ENCODE data around the gene FOXO4. TPM values are rescaled to one million over a fixed set of nuclear protein-coding genes. Genes with fewer than 3 reads are reported as not detected.
A peak's percentile ranks its signal among the peaks of the same experiment; 100 is the strongest.

The FOXO4 gene
- total and polyA plus RNA-seq, 12 donors, result 12.2 to 67.8 (median 36.3) TPM

DNA sequence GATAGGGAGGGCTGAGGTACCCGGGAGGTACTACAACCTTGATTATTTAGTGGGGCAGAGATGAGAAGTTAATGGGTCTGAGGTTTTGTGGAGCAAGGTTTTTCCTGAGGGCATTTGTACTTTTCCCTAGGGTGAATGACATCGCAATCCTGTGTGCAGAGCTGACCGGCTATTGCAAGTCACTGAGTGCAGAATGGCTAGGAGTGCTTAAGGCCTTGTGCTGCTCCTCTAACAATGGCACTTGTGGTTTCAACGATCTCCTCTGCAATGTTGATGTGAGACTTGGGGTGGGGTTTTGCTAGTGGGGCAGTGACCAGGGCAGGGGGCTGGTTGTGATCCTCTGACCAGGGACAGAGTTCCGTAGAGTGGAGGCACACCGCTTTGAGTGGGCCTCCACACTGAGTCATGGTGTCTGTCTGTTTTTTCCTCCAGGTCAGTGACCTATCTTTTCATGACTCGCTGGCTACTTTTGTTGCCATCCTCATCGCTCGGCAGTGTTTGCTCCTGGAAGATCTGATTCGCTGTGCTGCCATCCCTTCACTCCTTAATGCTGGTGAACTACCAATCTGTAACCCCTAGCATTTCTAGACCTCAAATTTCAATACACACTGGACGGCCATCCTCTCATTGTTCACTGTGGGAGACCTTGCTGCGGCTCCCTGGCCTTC lies 32.6 kb downstream of the FOXO4 start:
- no peaks in the 10 kb centered on the region for H3K27me3 ChIP-seq
- no peak overlapping the region for H3K4me3 ChIP-seq
- intact Hi-C loops (cut with DNase I), result no loop called here
- DNase-seq, result no peak
- TF ChIP-seq CTCF (IDR thresholded peaks at IDR 0.05), result no peak
- no peak overlapping the region for H3K27ac ChIP-seq
- H3K4me1 ChIP-seq, result peaks cover 0 to 7% (median 0%) of the 10 kb centered on the region in 9 donors
- H3K9me3 ChIP-seq, result no peaks in the 10 kb centered on the region
- WGBS, 2 donors, result 80 to 86% methylated on average over 12 of the region's 12 CpGs
- no peak for ATAC-seq
- H3K36me3 ChIP-seq, result peaks cover 0 to 98% (median 10%) of the 10 kb centered on the region in 9 donors

GRCh38 chrX:71128915-71129765 lies 33.5 kb downstream of the FOXO4 start:
- no peaks in the 10 kb centered on the region for H3K9me3 ChIP-seq
- peaks cover 0 to 94% (median 10%) of the 10 kb centered on the region in 9 donors for H3K36me3 ChIP-seq
- DNase-seq (peak; percentile 44 to 56), ATAC-seq (peak; percentile 56 to 88 (median 80))
- WGBS, 2 donors, result 37 to 39% methylated on average over 18 of the region's 18 CpGs
- H3K4me3 ChIP-seq, result no peak overlapping the region
- H3K4me1 ChIP-seq, result peaks cover 0 to 7% (median 0%) of the 10 kb centered on the region in 9 donors
- H3K27ac ChIP-seq, result no peak overlapping the region
- intact Hi-C loops (cut with DNase I), result loop anchor here in 2 of 10 donors (1.0 kb wide), 1 partner anchor 31 kb away; no protein-coding TSS in a partner anchor
- peak; percentile 42 to 77 (median 70) for TF ChIP-seq CTCF (IDR thresholded peaks at IDR 0.05)
- H3K27me3 ChIP-seq, result no peaks in the 10 kb centered on the region

- DNase-seq (no peak), ATAC-seq (no peak)
- H3K4me3 ChIP-seq, result no peak overlapping the region
- peaks cover 0 to 7% (median 0%) of the 10 kb centered on the region in 9 donors for H3K4me1 ChIP-seq
- H3K9me3 ChIP-seq, result no peaks in the 10 kb centered on the region
- H3K36me3 ChIP-seq, result peaks cover 0 to 97% (median 10%) of the 10 kb centered on the region in 9 donors
- H3K27me3 ChIP-seq, result no peaks in the 10 kb centered on the region
- intact Hi-C loops (cut with DNase I), result loop anchor here in 1 of 10 donors (5.0 kb wide), 1 partner anchor 34 kb away; the partner anchor contains the start of gene FOXO4
- no peak overlapping the region for H3K27ac ChIP-seq
- TF ChIP-seq CTCF (IDR thresholded peaks at IDR 0.05), result no peak
- WGBS, 2 donors, result 68 to 83% methylated on average over 4 of the region's 4 CpGs
Observed at GRCh38 chrX:71131510-71131909, 35.9 kb downstream of the FOXO4 start.

GRCh38 chrX:71140440-71140839 lies 44.8 kb downstream of the FOXO4 start:
- no peak for DNase-seq
- H3K27ac ChIP-seq, result no peak overlapping the region
- intact Hi-C loops (cut with DNase I), result no loop called here
- H3K9me3 ChIP-seq, result no peaks in the 10 kb centered on the region
- H3K27me3 ChIP-seq, result peaks cover 0 to 7% (median 0%) of the 10 kb centered on the region in 7 donors
- ATAC-seq, result no peak
- no peak for TF ChIP-seq CTCF (IDR thresholded peaks at IDR 0.05)
- no peak overlapping the region for H3K4me3 ChIP-seq
- peaks cover 0 to 18% (median 3%) of the 10 kb centered on the region in 9 donors for H3K4me1 ChIP-seq
- 68 to 76% methylated on average over 6 of the region's 6 CpGs for WGBS, 2 donors
- H3K36me3 ChIP-seq, result peaks cover 0 to 74% (median 5%) of the 10 kb centered on the region in 9 donors

All from heart right ventricle (tissue), 16 donors.